Measurements from ENCODE around the gene TDRD9. TPM values are rescaled to one million over a fixed set of nuclear protein-coding genes. Genes with fewer than 3 reads are reported as not detected.

The TDRD9 gene
- total and polyA plus RNA-seq, 2 of the 4 experiments (the other 2 are of a cell fraction) = 0.07 to 0.18 TPM

- Histone ChIP-seq H3K14ac (replicated peaks; ENCODE audit: low read depth, low read length) (no peak overlapping the region), H4K20me1 (ENCODE audit: insufficient read depth, low read length) (no peaks in the 10 kb centered on the region), H3K18ac (ENCODE audit: low read depth, low read length) (no peak overlapping the region), H3K4ac (ENCODE audit: low read depth, low read length) (no peak overlapping the region), H4K91ac (ENCODE audit: insufficient read depth, low read depth, low read length) (no peak overlapping the region), H2AK5ac (ENCODE audit: low read depth, low read length) (no peak overlapping the region), H3K23ac (ENCODE audit: low read depth, low read length) (no peak overlapping the region), H4K8ac (ENCODE audit: low read depth in 2 of 2, low read length in 2 of 2) (no peak overlapping the region), H3K79me1 (ENCODE audit: low read depth in 1 of 2, low read length in 2 of 2) (no peaks in the 10 kb centered on the region), H3K36me3 (ENCODE audit: control insufficient read depth, insufficient read depth, low read length) (no peaks in the 10 kb centered on the region), H2AFZ (replicated peaks; ENCODE audit: low read length, poor library complexity) (peak overlapping the region; percentile 33), H2BK5ac (ENCODE audit: low read depth, low read length, poor library complexity, severe bottlenecking) (no peak overlapping the region), H3K4me2 (ENCODE audit: low read depth, low read length) (no peak overlapping the region), H3K4me1 (ENCODE audit: control insufficient read depth, insufficient read depth, low read length) (no peaks in the 10 kb centered on the region), H2BK20ac (ENCODE audit: low read depth, low read length) (no peak overlapping the region), H3K9ac (ENCODE audit: low read depth, low read length) (no peak overlapping the region), H2AK9ac (replicated peaks; ENCODE audit: low read depth, low read length, poor library complexity) (no peak overlapping the region), H2BK15ac (ENCODE audit: low read depth, low read length) (no peak overlapping the region), H3K9me1 (ENCODE audit: insufficient read depth, low read length) (no peaks in the 10 kb centered on the region), H3K27ac (ENCODE audit: insufficient read depth, low read length) (no peak overlapping the region), H4K5ac (ENCODE audit: low read depth, low read length) (no peak overlapping the region), H3K27me3 (ENCODE audit: control insufficient read depth, insufficient read depth, low read length) (peaks cover 6% of the 10 kb centered on the region), H3K9me3 (ENCODE audit: control insufficient read depth, insufficient read depth, low read length) (no peaks in the 10 kb centered on the region), H2BK120ac (ENCODE audit: low read depth, low read length) (no peak overlapping the region), H3K56ac (ENCODE audit: extremely low read depth, insufficient read depth, low read length) (no peak overlapping the region), H3K4me3 (ENCODE audit: insufficient read depth, low read depth, low read length) (no peak overlapping the region)
- in situ Hi-C loops (cut with MboI; ENCODE audit: low sequenced_read_pairs) (no loop called here), intact Hi-C loops (cut with micrococcal nuclease) (no loop called here), dilution Hi-C loops (cut with HindIII; ENCODE audit: low sequenced_read_pairs, unreplicated experiment) (no loop called here)
- ChIA-PET CTCF (no interaction called here), POLR2A (ENCODE audit: unreplicated experiment) (no interaction called here)
- DNase-seq = no peak
- TF ChIP-seq POLR2A (IDR thresholded peaks at IDR 0.05; ENCODE audit: low read depth, low read length) (no peak), NFE2L2 (IDR thresholded peaks at IDR 0.05; ENCODE audit: low read depth, low read length) (no peak), ELK1 (IDR thresholded peaks at IDR 0.05; ENCODE audit: borderline replicate concordance, low read depth, low read length) (no peak), RAD21 (IDR thresholded peaks at IDR 0.05; ENCODE audit: low read length) (no peak)
- no TSS peak for BruUV-seq (replicated peaks)
- ATAC-seq (ENCODE audit: low read depth) = no peak
- no CpG with 5 or more reads among the region's 4 CpGs for WGBS, 2 experiments (ENCODE audit: extremely low coverage in 2 of 2, insufficient read length in 1 of 2)
Measured at GRCh38 chr14:103973354-103973753, 45.1 kb downstream of the TDRD9 start.

Measured in IMR-90 (cell line).